GM12878 (cell line): ENCODE measurements around the gene BTBD9. TPM values are rescaled to one million over a fixed set of nuclear protein-coding genes. Genes with fewer than 3 reads are reported as not detected.

ENCODE experiments used
- ATAC-seq: fragments of 200-7000 bp; cut with Tn5 transposase; 3 replicates; pipeline ENCODE4 v1.9.1; 2020; ENCODE audit warnings: mild to moderate bottlenecking, moderate library complexity
- BruUV-seq: library from RNA; stranded (reverse); fragments of 400-500 nt; replicated peaks from 2 replicates; lab custom pipeline; 2021; lab: Mats Ljungman, UMichigan
- CTCF ChIA-PET: fragments of 300-600 bp; sonication (Branson Sonifier 250); formaldehyde crosslinking; extraction: SDS; loops from one replicate; lab custom pipeline; 2021; ENCODE audit warnings: inconsistent platforms; lab: Yijun Ruan, JAX
- POLR2A ChIA-PET: fragments of 350-600 bp; formaldehyde crosslinking; extraction: SDS; loops from one replicate; lab custom pipeline; 2021; ENCODE audit warnings: inconsistent platforms; lab: Charles Lee
- RAD21 ChIA-PET: fragments of 300-600 bp; sonication (Branson Sonifier 250); formaldehyde crosslinking; loops from one replicate; lab custom pipeline; 2023; ENCODE audit warnings: antibody characterized with exemption; ENCODE audit not compliant: unreplicated experiment; lab: Charles Lee
- SMC1A ChIA-PET: fragments of 300-600 bp; sonication (Branson Sonifier 250); formaldehyde crosslinking; loops from one replicate; lab custom pipeline; 2023; ENCODE audit not compliant: unreplicated experiment, uncharacterized antibody; lab: Charles Lee
- DNase-seq: peaks from one replicate; pipeline ENCODE4 v3.0.0-alpha.2; 2011; ENCODE audit warnings: low read depth, low spot score
- FAIRE-seq: peaks from 3 replicates; lab custom pipeline; 2011; peaks lifted over from hg19 to GRCh38; lab: Jason Lieb, UNC
- H2AFZ ChIP-seq: 2 replicates; pipeline ENCODE4 v1.6.0; 2011; ENCODE audit warnings: low read depth, low read length, control low read depth; ENCODE audit not compliant: control insufficient read depth
- H3K27ac ChIP-seq: 2 replicates; pipeline ENCODE4 v1.5.1; 2011; ENCODE audit warnings: control low read depth; ENCODE audit not compliant: control insufficient read depth, insufficient read depth
- H3K27me3 ChIP-seq, 2 experiments: replicated peaks in 1 of 2; 2 replicates each; pipeline versions ENCODE4 v1.6.0 to v1.6.1; 2011; ENCODE audit warnings: low read length in 1 of 2; ENCODE audit not compliant: control insufficient read depth in 2 of 2, insufficient read depth in 2 of 2
- H3K36me3 ChIP-seq, 2 experiments: 2 replicates each; pipeline ENCODE4 v1.5.1; 2011; ENCODE audit warnings: low read length in 1 of 2; ENCODE audit not compliant: control insufficient read depth in 2 of 2, insufficient read depth in 2 of 2
- H3K4me1 ChIP-seq: 2 replicates; pipeline ENCODE4 v1.6.1; 2011; ENCODE audit warnings: mild to moderate bottlenecking, low read length, moderate library complexity, mixed read lengths; ENCODE audit not compliant: control insufficient read depth, insufficient read depth
- H3K4me2 ChIP-seq: 2 replicates; pipeline ENCODE4 v1.6.0; 2011; ENCODE audit warnings: control low read depth; ENCODE audit not compliant: control insufficient read depth, insufficient read depth
- H3K4me3 ChIP-seq: fragments of 200-600 bp; sonication (generic); 2 replicates; pipeline ENCODE4 v1.5.1; 2016
- H3K79me2 ChIP-seq: 2 replicates; pipeline ENCODE4 v1.6.0; 2011; ENCODE audit warnings: low read length; ENCODE audit not compliant: control insufficient read depth, insufficient read depth
- H3K9ac ChIP-seq: 2 replicates; pipeline ENCODE4 v1.8.0; 2011; ENCODE audit warnings: low read length, control low read depth, mixed read lengths; ENCODE audit not compliant: control insufficient read depth, insufficient read depth
- H3K9me3 ChIP-seq: replicated peaks from 3 replicates; pipeline ENCODE4 v1.5.1; 2011; ENCODE audit warnings: mild to moderate bottlenecking, low read length; ENCODE audit not compliant: control insufficient read depth, insufficient read depth
- H4K20me1 ChIP-seq: 2 replicates; pipeline ENCODE4 v1.6.0; 2011; ENCODE audit not compliant: control insufficient read depth, insufficient read depth
- CEBPB ChIP-seq, 2 experiments: fragments of 150-350 bp in 1 of 2; IDR thresholded peaks; 2 replicates each; pipeline ENCODE4 v1.6.1; 2012 to 2014; ENCODE audit warnings: low read depth in 2 of 2, low read length in 2 of 2, borderline replicate concordance in 1 of 2, inconsistent platforms in 1 of 2
- CHD1 ChIP-seq: IDR thresholded peaks from 2 replicates; pipeline ENCODE4 v1.6.1; 2012; ENCODE audit warnings: low read depth, low read length, improper control_type of control experiment
- EED ChIP-seq: sonication (generic); IDR thresholded peaks from 2 replicates; pipeline ENCODE4 v1.6.1; 2016; ENCODE audit warnings: antibody characterized with exemption, low read depth
- EZH2 ChIP-seq: IDR thresholded peaks from 2 replicates; pipeline ENCODE4 v1.6.1; 2012; ENCODE audit warnings: low read depth, mild to moderate bottlenecking, control low read depth, inconsistent platforms, low read length, borderline replicate concordance; ENCODE audit not compliant: control insufficient read depth
- IKZF1 ChIP-seq: fragments of 450-650 bp; conservative IDR thresholded peaks from 2 replicates; pipeline ENCODE4 v1.6.1; 2017; ENCODE audit warnings: antibody characterized with exemption, mild to moderate bottlenecking
- LARP7 ChIP-seq: fragments of 450-650 bp; IDR thresholded peaks from 2 replicates; pipeline ENCODE4 v1.6.1; 2017; ENCODE audit warnings: mild to moderate bottlenecking
- PAX8 ChIP-seq: fragments of 450-650 bp; IDR thresholded peaks from 2 replicates; pipeline ENCODE4 v1.6.1; 2017; ENCODE audit warnings: mild to moderate bottlenecking, moderate library complexity
- RUNX3 ChIP-seq: IDR thresholded peaks from 2 replicates; pipeline ENCODE4 v1.6.1; 2012; ENCODE audit warnings: low read length, inconsistent platforms
- ZNF217 ChIP-seq: fragments of 450-650 bp; IDR thresholded peaks from 2 replicates; pipeline ENCODE4 v1.6.1; 2017; ENCODE audit warnings: antibody characterized with exemption, mild to moderate bottlenecking
- WGBS: methylation state at CpG from one replicate; pipeline ENCODE4 v1.1.6; 2016; ENCODE audit warnings: low lambda C conversion rate; ENCODE audit not compliant: insufficient replicate concordance, insufficient coverage; ENCODE audit errors: missing lambda C conversion rate; 5-methylcytosine and 5-hydroxymethylcytosine counted together
- in situ Hi-C: fragments of 300-500 bp; cut with MboI; formaldehyde crosslinking; loops from 9 replicates; pipeline ENCODE4 v1.14.3; 2018; ENCODE audit warnings: mixed read lengths
- intact Hi-C: fragments of 100-400 bp; cut with micrococcal nuclease; formaldehyde crosslinking; loops from one replicate; pipeline ENCODE4 v1.14.2; 2022; ENCODE audit not compliant: unreplicated experiment
- polyA plus RNA-seq, 11 experiments: library from polyadenylated mRNA; depleted of rRNA in 4 of 11; unstranded in 6 of 11; stranded (reverse) in 5 of 11; fragments of >200 nt; fragmentation: Nextera tagmentation in 4 of 11; fragmentation: Illumina TruSeq in 1 of 11; extraction: Ambion mirVana in 4 of 11; extraction: Trizol in 1 of 11; gene quantifications; 1 replicate in 1 of 11; 2 replicates in 10 of 11; pipeline versions ENCODE4 v1.2.1 to v1.2.3, GENCODE V29; 2011 to 2016; ENCODE audit warnings: inconsistent platforms in 2 of 11, missing spikeins in 2 of 11, low read depth in 1 of 11
- total RNA-seq, 4 experiments: library from RNA; depleted of rRNA in 3 of 4; stranded (reverse); fragments of >200 nt in 3 of 4; fragmentation: Illumina TruSeq in 1 of 4; extraction: Trizol in 1 of 4; gene quantifications; 2 replicates each; pipeline versions ENCODE4 v1.2.1 to v1.2.3, GENCODE V29; 2013 to 2021
- TF ChIP-seq, protein P1 (sequence below): IDR thresholded peaks from 2 replicates; pipeline ENCODE4 v1.6.1; 2011; ENCODE audit warnings: low read depth, low read length, improper control_type of control experiment, borderline replicate concordance
- TF ChIP-seq, protein P2 (sequence below): fragments of 450-650 bp; IDR thresholded peaks from 2 replicates; pipeline ENCODE4 v1.6.1; 2014; ENCODE audit warnings: mild to moderate bottlenecking
- TF ChIP-seq, protein P3 (sequence below): fragments of 450-650 bp; IDR thresholded peaks from 2 replicates; pipeline ENCODE4 v1.6.1; 2016; ENCODE audit warnings: mild to moderate bottlenecking, moderate library complexity, borderline replicate concordance

Gene BTBD9
- total and polyA plus RNA-seq, 10 of the 15 experiments (the other 5 are each of a cell fraction or from before 2014, with no cell fraction given): 0.22 to 8.6 (median 4.6) TPM

DNA sequence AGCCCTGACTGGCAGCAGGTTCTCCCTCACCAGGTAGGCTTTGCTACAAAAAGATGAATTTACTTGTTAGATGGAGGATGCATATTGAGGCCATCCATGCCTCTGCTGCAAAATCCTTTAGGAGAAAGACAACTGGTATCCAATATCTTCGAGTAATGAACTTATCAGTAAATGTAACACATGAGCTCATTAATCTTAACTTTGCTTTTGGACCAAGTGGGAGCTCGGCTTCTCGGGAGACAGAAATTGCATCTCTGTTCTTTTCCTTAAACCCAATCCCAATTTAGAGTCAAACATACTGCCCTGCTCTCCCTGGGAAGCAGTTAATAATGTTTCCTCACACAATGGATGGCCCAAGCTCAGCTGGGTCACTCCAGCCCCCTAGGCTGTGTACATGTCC is 489.7 kb downstream of the BTBD9 start (continued):
- TF ChIP-seq, protein P1, sequence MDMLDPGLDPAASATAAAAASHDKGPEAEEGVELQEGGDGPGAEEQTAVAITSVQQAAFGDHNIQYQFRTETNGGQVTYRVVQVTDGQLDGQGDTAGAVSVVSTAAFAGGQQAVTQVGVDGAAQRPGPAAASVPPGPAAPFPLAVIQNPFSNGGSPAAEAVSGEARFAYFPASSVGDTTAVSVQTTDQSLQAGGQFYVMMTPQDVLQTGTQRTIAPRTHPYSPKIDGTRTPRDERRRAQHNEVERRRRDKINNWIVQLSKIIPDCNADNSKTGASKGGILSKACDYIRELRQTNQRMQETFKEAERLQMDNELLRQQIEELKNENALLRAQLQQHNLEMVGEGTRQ: no peak
- TF ChIP-seq PAX8: no peak
- TF ChIP-seq CHD1: no peak
- no peak for TF ChIP-seq EZH2
- no peak for TF ChIP-seq EED
- TF ChIP-seq, all 136 proteins: peak for 0

DNA sequence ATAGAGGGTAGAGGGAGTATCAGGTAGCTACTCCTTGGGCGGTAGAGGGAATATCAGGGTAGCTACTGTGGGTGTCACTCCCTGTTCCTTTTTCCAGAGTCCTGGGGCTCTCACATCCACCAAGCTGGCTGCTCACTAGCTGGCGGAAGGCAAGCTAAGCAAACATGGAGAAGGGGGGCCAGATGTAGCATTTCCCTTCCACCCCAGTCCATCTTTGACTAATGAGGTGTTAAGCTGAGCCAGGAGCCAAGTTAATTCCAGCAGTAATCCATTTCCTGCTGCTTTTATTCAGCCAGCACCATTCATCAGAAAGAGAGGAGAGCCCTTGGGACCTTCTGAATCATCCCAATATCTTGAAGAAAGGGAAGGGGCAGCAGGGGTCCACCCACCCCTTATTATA is 490.2 kb downstream of the BTBD9 start:
- DNase-seq (no peak), FAIRE-seq (no peak), ATAC-seq (no peak)
- Histone ChIP-seq H3K36me3 (peaks cover 4 to 6% of the 10 kb centered on the region in 2 experiments), H3K4me1 (no peaks in the 10 kb centered on the region), H3K9ac (no peak overlapping the region), H3K9me3 (no peaks in the 10 kb centered on the region), H3K27ac (no peak overlapping the region), H3K27me3 (no peaks in the 10 kb centered on the region), H2AFZ (no peak overlapping the region), H3K4me3 (no peak overlapping the region), H3K4me2 (no peak overlapping the region), H3K79me2 (no peaks in the 10 kb centered on the region), H4K20me1 (0 out of 2 replicates have a peak, but pooled peaks cover 2% of the 10 kb centered on the region)
- in situ Hi-C loops: no loop called here
- ChIA-PET SMC1A (interaction anchor here (0.5 to 1.7 kb wide), 2 partner anchors 10 to 496 kb away, joined by 3 to 4 read pairs; no protein-coding TSS in a partner anchor), RAD21 (interaction anchor here (0.7 kb wide), 2 partner anchors 220 to 418 kb away, joined by 3 read pairs; no protein-coding TSS in a partner anchor), POLR2A (no interaction called here), CTCF (interaction anchor here (0.6 kb wide), 1 partner anchor 421 kb away, joined by 3 read pairs; no protein-coding TSS in a partner anchor)
- TF ChIP-seq LARP7 (no peak), CEBPB (IDR thresholded peaks at IDR 0.05; ENCODE audit: borderline replicate concordance in 1 of 2, low read depth in 2 of 2, low read length in 2 of 2) (no peak), IKZF1 (no peak), RUNX3 (no peak), ZNF217 (no peak)
- TF ChIP-seq, protein P2, sequence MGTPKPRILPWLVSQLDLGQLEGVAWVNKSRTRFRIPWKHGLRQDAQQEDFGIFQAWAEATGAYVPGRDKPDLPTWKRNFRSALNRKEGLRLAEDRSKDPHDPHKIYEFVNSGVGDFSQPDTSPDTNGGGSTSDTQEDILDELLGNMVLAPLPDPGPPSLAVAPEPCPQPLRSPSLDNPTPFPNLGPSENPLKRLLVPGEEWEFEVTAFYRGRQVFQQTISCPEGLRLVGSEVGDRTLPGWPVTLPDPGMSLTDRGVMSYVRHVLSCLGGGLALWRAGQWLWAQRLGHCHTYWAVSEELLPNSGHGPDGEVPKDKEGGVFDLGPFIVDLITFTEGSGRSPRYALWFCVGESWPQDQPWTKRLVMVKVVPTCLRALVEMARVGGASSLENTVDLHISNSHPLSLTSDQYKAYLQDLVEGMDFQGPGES: no peak
- TF ChIP-seq, protein P3, sequence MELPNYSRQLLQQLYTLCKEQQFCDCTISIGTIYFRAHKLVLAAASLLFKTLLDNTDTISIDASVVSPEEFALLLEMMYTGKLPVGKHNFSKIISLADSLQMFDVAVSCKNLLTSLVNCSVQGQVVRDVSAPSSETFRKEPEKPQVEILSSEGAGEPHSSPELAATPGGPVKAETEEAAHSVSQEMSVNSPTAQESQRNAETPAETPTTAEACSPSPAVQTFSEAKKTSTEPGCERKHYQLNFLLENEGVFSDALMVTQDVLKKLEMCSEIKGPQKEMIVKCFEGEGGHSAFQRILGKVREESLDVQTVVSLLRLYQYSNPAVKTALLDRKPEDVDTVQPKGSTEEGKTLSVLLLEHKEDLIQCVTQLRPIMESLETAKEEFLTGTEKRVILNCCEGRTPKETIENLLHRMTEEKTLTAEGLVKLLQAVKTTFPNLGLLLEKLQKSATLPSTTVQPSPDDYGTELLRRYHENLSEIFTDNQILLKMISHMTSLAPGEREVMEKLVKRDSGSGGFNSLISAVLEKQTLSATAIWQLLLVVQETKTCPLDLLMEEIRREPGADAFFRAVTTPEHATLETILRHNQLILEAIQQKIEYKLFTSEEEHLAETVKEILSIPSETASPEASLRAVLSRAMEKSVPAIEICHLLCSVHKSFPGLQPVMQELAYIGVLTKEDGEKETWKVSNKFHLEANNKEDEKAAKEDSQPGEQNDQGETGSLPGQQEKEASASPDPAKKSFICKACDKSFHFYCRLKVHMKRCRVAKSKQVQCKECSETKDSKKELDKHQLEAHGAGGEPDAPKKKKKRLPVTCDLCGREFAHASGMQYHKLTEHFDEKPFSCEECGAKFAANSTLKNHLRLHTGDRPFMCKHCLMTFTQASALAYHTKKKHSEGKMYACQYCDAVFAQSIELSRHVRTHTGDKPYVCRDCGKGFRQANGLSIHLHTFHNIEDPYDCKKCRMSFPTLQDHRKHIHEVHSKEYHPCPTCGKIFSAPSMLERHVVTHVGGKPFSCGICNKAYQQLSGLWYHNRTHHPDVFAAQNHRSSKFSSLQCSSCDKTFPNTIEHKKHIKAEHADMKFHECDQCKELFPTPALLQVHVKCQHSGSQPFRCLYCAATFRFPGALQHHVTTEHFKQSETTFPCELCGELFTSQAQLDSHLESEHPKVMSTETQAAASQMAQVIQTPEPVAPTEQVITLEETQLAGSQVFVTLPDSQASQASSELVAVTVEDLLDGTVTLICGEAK: no peak
- BruUV-seq: no TSS peak
- intact Hi-C loops: no loop called here
- WGBS: 96% methylated on average over 2 of the region's 2 CpGs
